ENCODE measurements around the gene TOMM34. TPM values are rescaled to one million over a fixed set of nuclear protein-coding genes. Genes with fewer than 3 reads are reported as not detected.

TOMM34 gene
- polyA plus RNA-seq, 1 donor from 2014 or later: 10.0 TPM

GRCh38 chr20:44917399-44917798 lies 42.8 kb downstream of the TOMM34 start:
- Histone ChIP-seq H3F3A (ENCODE audit: insufficient read depth, low read length, poor library complexity, severe bottlenecking) (no peaks in the 10 kb centered on the region), H3K79me2 (replicated peaks; ENCODE audit: insufficient read depth, low read length) (no peaks in the 10 kb centered on the region), H3K9me2 (ENCODE audit: insufficient read depth, low read length) (no peaks in the 10 kb centered on the region), H4K20me1 (ENCODE audit: insufficient read depth) (no peaks in the 10 kb centered on the region), H3K9me3 (ENCODE audit: low read length) (no peaks in the 10 kb centered on the region), H3K4me3 (ENCODE audit: low read length) (no peak overlapping the region), H3K27ac (ENCODE audit: low read length) (no peak overlapping the region), H2AFZ (ENCODE audit: low read depth, low read length) (no peak overlapping the region), H3K27me3 (ENCODE audit: insufficient read depth, low read depth, low read length) (no peaks in the 10 kb centered on the region), H3K4me2 (ENCODE audit: low read length) (no peak overlapping the region), H3K9ac (ENCODE audit: low read length) (no peak overlapping the region), H3K36me3 (ENCODE audit: insufficient read depth, low read length) (no peaks in the 10 kb centered on the region)
- TF ChIP-seq CTCF (IDR thresholded peaks at IDR 0.05; ENCODE audit: poor library complexity, severe bottlenecking): no peak
- no peak for TF ChIP-seq EP300 (conservative IDR thresholded peaks at IDR 0.05; ENCODE audit: poor library complexity, severe bottlenecking)
- TF ChIP-seq SMC3 (conservative IDR thresholded peaks at IDR 0.05; ENCODE audit: poor library complexity): no peak
- no peak for TF ChIP-seq EZH2 (IDR thresholded peaks at IDR 0.05; ENCODE audit: borderline replicate concordance, insufficient read depth, low read length, poor library complexity, severe bottlenecking)

- Histone ChIP-seq H3K4me2 (ENCODE audit: low read length) (no peak overlapping the region), H2AFZ (ENCODE audit: low read depth, low read length) (no peak overlapping the region), H3K27me3 (ENCODE audit: insufficient read depth, low read depth, low read length) (no peaks in the 10 kb centered on the region), H3K79me2 (replicated peaks; ENCODE audit: insufficient read depth, low read length) (no peaks in the 10 kb centered on the region), H3K36me3 (ENCODE audit: insufficient read depth, low read length) (no peaks in the 10 kb centered on the region), H3K27ac (ENCODE audit: low read length) (no peak overlapping the region), H3F3A (ENCODE audit: insufficient read depth, low read length, poor library complexity, severe bottlenecking) (no peaks in the 10 kb centered on the region), H3K4me3 (ENCODE audit: low read length) (no peak overlapping the region), H3K9me2 (ENCODE audit: insufficient read depth, low read length) (no peaks in the 10 kb centered on the region), H3K9me3 (ENCODE audit: low read length) (no peaks in the 10 kb centered on the region), H3K9ac (ENCODE audit: low read length) (no peak overlapping the region), H4K20me1 (ENCODE audit: insufficient read depth) (no peaks in the 10 kb centered on the region)
- no peak for TF ChIP-seq EP300 (conservative IDR thresholded peaks at IDR 0.05; ENCODE audit: poor library complexity, severe bottlenecking)
- no peak for TF ChIP-seq RAD21 (conservative IDR thresholded peaks at IDR 0.05)
- no peak for TF ChIP-seq SMC3 (conservative IDR thresholded peaks at IDR 0.05; ENCODE audit: poor library complexity)
- no peak for TF ChIP-seq CTCF (IDR thresholded peaks at IDR 0.05; ENCODE audit: poor library complexity, severe bottlenecking)
- TF ChIP-seq MXI1 (conservative IDR thresholded peaks at IDR 0.05; ENCODE audit: poor library complexity, severe bottlenecking): no peak
- no peak for TF ChIP-seq POLR2AphosphoS5 (IDR thresholded peaks at IDR 0.05)
- no peak for TF ChIP-seq REST (IDR thresholded peaks at IDR 0.05; ENCODE audit: borderline replicate concordance)
- no peak for TF ChIP-seq EZH2 (IDR thresholded peaks at IDR 0.05; ENCODE audit: borderline replicate concordance, insufficient read depth, low read length, poor library complexity, severe bottlenecking)
These were observed 43.6 kb downstream of the TOMM34 start for GRCh38 chr20:44916586-44916985.
